ENCODE results near the gene EIF5AL1.
A peak's percentile ranks its signal among the peaks of the same experiment; 100 is the strongest.
"Not testable (repeated sequence)": the region's sequence is repeated elsewhere in the genome, so short reads cannot be mapped to it uniquely, and the experiment has no call there.

EIF5AL1 gene

DNA sequence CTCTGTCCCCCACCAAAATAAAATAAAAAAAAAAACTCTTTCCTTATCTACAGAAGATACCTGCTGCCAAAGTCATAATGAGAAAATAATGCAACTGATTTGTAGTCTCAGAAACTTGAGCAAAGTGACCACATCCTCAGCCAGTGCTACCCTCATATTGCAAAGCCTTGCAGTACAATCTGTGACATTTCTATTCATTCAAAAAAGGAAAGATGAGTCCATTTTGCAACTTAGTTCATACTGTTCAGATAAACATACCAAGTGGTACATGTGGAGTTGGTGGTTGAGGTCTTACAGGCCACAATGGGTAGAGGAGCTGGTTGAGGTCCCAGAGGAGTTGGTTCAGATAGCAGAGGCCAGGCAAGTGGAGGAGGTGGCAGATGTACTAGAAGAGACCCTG, 6.5 kb upstream of the EIF5AL1 start:
- H3K4me3 ChIP-seq (ENCODE audit: low read length): no peak overlapping the region
- no peak for DNase-seq (ENCODE audit: low read depth, low spot score)

DNA sequence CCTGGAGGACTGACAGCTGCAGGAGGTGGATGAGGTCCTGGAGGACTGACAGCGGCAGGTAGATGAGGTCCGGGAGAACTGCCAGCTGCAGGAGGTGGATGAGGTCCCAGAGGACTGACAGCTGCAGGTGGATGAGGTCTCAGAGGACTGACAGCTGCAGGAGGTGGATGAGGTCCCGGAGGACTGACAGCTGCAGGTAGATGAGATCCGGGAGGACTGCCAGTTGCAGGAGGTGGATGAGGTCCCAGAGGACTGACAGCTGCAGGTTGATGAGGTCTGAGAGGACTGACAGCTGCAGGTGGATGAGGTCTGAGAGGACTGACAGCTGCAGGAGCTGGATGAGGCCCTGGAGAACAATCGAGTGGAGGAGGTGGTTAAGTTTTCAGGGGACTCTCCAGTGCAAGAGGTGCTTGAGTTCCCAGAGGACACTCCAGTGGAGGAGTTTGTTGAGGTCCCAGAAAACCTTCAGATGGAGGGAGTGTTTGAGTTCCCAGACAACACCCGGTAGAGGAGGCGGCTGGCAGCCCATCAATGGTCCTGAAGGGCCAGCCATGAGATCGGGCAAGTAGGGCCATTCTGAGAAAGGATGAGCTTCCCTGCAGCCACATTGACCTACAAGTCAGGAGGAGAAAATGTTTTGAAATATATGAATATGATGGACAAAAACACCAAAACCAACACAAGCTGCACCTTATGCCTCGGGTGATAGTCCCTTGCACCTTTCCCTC, 4.7 kb upstream of the EIF5AL1 start:
- DNase-seq (ENCODE audit: low read depth, low spot score): no peak
- H3K4me3 ChIP-seq (ENCODE audit: low read length): no peak overlapping the region

DNA sequence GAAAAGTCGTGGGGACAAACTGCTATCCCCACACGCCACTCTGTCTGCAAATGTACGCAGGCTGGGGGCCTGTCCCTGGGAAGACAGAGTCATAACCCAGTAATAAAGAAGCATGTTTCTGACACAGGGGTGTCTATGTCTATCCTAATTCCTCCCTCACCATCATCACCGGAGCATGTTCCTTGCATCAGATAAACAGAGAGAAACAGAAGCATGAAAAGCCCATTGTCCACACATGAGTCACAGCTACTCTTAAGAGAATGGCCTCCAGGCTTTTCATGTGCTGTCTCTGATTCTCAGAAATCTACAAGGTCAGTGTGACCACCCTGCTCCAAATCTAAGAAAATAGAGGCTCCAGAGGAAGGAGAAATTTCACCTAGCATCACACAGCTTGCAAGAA, 4.1 kb upstream of the EIF5AL1 start:
- DNase-seq (ENCODE audit: low read depth, low spot score); H3K4me3 ChIP-seq (ENCODE audit: low read length): not testable (repeated sequence)

DNA sequence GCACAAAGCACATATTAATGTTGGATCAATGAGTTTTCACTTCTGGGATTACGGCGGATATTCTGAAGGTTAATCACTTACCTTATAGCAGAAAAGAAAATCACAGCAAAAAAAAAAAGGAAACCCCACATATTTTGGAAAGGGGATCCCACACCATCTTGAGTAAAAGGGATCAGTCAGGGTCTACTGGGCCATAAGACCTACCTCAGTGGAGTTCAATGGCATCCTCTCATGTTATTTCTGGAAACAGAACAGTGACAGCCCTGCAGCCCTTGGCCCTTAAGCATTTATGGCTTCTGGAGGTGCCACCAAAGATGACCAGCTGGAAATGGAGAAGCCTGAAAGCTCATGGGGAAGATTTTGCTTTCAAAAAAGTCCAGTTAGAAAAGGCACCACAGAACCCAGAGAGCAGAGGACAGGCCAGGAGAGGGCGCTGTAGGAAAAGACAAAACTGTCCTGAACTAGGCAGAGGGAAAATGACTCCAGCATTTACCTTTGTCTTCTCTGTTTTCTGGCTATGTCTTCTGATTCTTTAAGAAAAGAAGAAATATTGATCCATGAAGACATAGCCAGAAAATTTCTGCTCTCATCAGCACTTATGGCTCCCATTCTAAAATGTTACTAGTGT, 2.9 kb upstream of the EIF5AL1 start:
- DNase-seq (ENCODE audit: low read depth, low spot score); H3K4me3 ChIP-seq (ENCODE audit: low read length): not testable (repeated sequence)

DNA sequence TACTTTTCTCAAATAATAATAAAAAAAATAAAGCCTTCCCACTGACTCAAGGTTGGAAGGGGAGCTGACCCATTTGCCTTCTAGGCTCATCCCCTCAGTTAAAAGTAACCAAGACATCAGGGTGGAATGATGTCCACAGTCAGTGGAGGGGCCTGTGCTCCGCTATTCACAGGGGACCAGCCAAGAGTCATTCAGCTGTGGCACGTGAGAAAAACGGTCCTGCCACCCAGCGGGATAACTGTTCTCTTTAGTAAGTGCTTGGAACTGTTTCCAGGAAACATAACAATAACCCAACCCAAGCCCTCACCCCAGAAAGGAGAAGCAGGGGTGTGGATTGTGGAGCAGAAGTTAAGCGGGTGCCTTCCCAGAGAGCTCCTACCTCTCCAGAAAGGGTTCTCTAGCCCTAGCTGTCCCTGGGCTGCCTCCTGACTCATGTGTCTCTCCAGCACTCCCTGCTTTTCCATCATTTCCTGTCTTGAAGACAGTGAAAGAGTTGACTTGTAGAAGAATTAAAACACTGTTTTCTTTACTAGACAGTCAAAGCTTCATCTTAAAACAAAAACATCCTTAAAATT, 2.3 kb upstream of the EIF5AL1 start:
- not testable (repeated sequence) for DNase-seq (ENCODE audit: low read depth, low spot score); H3K4me3 ChIP-seq (ENCODE audit: low read length)

DNA sequence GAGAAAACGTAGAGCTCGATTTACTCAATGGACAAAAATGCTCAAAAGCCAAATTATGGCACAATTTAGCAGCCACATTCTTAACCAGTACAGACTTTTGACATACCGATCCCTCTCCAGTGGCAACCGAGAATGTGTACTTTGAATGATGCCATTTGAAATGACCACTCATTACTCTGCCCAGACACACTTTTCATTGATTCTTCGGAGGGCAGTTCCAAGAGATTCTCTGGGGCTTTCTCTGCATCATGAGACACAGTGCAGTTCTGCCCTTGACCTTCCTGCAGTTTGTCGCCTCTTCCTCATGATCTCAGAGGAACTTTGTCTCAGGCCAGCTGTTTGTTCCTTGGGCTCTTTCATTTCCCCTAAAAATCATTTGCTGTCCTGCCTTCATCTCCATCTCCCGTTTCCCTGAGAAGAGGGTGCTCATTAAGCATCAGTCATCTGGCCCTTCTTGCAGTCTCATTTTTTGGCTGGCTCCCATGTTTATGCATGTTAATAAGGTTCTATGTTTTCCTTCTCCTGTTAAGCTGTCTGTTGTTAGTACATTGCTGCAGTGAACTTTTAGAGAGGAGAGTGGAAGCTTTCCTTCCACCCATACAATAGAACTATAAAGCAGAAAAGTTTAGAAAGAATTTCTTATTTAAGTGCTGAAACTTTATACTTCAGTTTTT, 4.3 kb downstream of the EIF5AL1 start:
- DNase-seq (ENCODE audit: low read depth, low spot score); H3K4me3 ChIP-seq (ENCODE audit: low read length): not testable (repeated sequence)

DNA sequence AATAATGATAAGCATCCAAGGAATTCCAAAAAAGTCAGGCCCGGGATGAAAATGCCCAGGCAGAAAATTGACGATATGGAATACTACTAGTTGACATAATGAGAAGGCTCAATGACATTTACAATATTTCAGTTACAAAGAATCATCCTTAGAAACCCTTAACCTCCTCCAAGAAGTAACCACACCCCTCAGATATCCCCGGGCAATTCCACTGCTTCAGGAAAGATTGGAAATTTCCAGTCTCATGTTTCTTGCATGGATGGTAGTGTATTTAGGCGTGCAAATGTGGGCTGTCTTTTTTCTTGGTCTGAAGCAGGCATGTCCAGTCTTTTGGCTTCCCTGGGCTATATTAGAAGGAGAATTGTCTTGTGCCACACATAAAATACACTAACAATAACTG, 5.2 kb downstream of the EIF5AL1 start:
- DNase-seq (ENCODE audit: low read depth, low spot score); H3K4me3 ChIP-seq (ENCODE audit: low read length): not testable (repeated sequence)

DNA sequence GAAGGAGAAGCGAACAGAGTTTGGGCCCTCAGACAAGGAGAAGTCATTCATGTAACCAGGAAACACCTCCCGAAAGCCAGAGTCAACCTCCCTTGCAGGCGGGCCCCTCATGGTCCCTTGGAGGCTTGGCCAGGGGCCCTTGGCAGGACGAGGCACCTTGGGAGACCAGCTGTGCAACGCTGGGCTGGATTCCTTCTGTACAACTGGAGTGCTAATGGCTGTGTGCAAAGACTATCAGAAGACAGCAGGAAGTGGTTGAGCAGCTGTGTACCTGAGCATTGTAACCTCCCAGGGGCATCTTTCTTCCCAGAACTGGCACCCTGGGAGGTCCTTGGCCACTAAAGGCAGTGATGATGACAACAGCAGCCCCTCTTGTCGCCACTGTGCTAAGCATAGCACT, 9.4 kb downstream of the EIF5AL1 start:
- DNase-seq (ENCODE audit: low read depth, low spot score): peak; percentile 19
- not testable (repeated sequence) for H3K4me3 ChIP-seq (ENCODE audit: low read length)

DNA sequence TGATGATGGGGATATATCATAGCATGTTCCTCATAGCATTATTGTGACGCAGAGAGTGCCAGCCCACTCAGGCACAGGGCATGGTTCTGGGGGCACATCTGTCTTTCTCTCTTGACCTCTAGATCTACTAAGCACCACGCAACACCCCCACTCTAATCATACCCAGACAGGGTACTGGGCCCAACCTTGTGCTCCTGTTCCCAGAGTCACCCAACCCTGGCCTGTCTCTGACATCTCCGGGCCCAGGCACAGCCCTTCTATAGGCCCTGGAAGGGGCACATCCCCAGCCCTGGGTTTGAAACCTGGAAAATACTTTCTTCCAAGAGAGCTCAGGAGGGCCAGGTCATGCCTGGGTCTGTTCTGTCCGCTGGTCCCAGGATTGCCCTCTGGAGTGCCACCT, 10.1 kb downstream of the EIF5AL1 start:
- DNase-seq (ENCODE audit: low read depth, low spot score); H3K4me3 ChIP-seq (ENCODE audit: low read length): not testable (repeated sequence)

DNA sequence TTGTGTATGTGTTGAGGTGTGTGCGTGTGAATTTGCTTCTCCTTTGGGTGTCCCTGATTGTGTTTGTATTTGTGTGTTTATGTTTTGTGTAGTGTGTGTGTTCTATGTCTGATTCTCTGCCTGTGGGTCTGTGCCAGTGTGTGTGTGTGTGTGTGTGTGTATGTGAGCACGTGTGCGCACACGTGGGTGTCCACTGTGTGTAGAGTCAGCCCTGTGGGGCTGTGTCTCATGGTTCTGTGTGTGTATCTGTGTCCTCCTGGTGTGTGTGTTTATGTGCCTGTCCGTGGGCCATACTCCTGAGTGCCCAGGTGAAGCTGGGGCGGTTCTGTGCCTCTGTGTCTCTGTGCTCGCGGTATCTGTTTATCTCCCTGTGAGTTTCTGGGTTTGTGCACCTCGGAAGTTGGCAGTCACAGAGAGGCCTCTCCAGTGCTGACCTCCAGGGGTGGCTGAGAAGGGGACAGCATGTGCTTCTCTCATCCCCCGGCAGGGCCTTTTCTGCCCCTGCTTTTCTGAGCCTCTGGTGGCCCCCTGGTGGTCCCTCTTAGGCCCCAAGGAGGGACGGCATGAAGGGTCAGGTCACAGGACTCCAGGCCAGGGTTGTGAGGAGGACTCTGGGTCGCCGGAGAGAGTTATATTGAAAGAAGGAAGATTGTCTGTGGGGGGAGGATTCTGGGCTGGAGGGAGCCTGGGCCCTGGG, 11.0 kb downstream of the EIF5AL1 start:
- not testable (repeated sequence) for DNase-seq (ENCODE audit: low read depth, low spot score); H3K4me3 ChIP-seq (ENCODE audit: low read length)

DNA sequence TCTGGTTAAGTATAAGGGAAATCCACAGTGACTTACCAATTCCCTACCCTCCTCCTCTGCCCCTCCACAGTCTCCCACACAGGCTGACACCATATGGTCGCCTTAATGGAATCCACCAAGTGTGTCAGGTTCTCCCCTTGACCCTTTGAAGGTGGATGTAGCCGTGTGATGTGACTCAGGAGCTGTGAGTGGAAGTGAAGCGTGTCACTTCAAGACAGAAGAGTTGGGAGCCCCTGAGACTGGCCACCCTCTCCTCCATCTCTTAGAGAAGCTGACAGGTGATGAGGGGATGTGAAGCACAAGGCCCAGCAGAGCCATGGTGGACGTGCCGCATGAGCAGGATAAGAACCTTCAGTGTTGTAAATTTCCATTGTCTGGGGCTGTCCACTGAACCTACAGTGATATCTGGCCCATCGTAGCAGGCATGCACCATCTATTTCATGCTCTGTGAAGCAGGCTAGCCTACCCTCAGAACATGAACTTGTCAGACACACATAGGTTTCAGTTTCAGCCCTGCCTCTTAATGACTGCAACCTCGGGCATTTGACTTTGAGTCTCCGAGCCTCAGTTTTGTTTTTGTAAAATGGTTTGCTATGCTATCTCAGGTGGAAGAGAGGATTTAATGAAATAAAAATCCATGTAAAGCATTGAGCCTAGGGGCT, 12.8 kb downstream of the EIF5AL1 start:
- not testable (repeated sequence) for DNase-seq (ENCODE audit: low read depth, low spot score)

DNA sequence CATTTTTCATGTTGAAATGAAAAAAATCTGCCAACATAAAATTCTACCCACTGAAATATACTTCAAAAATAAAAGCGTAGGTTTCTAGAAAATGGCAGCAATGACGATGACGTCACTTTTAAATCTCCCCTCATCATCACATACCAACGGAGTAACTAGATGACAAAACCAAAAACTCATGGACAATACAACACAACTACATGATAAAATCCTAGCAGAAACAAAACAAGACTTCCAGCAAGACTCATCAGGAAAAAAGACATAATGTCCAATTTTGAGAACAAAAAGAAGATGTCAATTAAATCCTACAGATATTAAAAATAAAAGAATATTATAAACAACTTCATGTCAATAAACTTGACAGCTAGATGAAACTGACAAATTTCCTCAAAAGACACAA, 15.9 kb downstream of the EIF5AL1 start:
- not testable (repeated sequence) for DNase-seq (ENCODE audit: low read depth, low spot score); H3K4me3 ChIP-seq (ENCODE audit: low read length)

More for the DNA sequence above, 12.8 kb downstream of the EIF5AL1 start:
- not testable (repeated sequence) for H3K4me3 ChIP-seq (ENCODE audit: low read length)

DNA sequence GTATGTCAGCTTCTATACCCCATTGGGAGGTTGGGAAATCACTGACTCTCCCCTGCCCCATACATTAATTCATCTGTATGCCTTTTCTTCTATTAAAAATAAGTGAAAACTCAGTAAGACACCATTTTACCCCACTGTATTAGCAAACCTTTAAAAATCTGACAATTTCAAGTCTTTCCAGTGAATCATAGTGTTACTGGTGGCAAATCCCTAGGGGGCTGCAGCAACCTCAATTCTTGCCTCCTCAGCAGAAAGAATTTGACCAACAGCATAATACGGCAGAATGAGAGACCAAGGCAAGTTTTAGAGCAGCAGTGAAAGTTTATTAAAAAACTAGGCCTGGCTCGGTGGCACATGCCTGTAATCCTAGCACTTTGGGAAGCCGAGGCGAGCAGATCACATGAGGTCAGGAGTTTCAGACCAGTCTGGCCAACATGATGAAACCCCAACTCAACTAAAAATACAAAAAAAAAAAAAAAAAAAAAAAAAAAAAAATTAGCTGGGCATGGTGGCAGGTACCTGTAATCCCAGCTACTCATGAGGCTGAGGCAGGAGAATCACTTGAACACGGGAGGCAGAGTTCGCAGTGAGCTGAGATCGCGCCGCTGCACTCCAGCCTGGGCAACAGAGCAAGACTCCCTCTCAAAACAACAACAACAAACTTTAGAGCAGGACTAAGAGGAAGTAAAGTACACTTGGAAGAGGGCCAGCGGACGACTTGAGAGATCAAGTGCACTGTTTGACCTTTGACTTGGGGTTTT, 21.0 kb downstream of the EIF5AL1 start:
- DNase-seq (ENCODE audit: low read depth, low spot score); H3K4me3 ChIP-seq (ENCODE audit: low read length): not testable (repeated sequence)

DNA sequence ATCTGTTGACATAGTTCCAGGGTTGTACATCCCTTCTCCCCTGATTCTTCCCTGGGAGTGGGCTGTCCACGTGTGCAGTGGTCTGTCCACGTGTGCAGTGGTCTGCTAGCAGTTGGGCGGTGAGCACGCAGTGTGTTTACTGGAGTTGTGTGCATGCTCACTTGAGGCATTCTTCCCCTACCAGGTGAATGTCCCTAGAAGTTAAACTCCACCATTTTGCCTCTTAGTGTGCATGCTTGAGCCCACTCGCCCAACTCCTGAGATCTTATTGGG, 21.5 kb downstream of the EIF5AL1 start:
- not testable (repeated sequence) for DNase-seq (ENCODE audit: low read depth, low spot score); H3K4me3 ChIP-seq (ENCODE audit: low read length)

DNA sequence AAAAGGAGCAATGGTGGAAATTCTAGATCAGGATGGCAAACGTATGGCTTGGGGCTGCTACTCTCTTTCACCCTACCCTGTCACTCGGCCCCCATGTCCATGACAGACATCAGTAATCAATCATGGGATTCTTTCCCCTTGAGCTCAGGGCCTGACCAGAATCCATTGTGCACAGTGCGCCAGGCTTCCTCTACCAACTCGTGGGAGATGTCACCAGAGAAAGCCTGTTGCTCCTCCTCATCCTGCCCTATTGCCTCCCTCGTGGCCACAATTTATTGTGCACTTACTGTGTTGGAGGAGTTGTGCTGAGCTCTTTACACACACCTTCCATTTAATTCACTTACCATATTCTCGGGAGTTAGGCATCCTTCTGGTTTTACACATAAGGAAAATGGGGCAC, 26.0 kb downstream of the EIF5AL1 start:
- not testable (repeated sequence) for H3K4me3 ChIP-seq (ENCODE audit: low read length); DNase-seq (ENCODE audit: low read depth, low spot score)

DNA sequence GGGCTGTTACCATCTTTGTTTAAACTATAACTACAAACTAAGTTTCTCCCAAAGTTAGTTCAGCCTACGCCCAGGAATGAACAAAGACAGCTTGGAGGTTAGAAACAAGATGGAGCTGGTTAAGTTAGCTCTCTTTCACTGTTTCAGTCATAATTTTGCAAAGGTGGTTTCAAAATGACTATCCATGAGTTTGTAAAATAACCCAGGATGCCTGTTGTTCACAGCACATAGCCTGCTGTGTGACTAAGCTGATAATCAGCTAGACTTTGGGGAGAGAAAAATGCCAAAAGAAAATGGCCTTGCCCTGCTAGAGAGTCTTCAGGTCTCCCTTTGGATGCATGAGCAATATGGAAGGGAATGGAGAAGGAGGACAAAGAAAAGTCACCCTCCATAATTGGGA, 28.6 kb downstream of the EIF5AL1 start:
- not testable (repeated sequence) for H3K4me3 ChIP-seq (ENCODE audit: low read length); DNase-seq (ENCODE audit: low read depth, low spot score)

DNA sequence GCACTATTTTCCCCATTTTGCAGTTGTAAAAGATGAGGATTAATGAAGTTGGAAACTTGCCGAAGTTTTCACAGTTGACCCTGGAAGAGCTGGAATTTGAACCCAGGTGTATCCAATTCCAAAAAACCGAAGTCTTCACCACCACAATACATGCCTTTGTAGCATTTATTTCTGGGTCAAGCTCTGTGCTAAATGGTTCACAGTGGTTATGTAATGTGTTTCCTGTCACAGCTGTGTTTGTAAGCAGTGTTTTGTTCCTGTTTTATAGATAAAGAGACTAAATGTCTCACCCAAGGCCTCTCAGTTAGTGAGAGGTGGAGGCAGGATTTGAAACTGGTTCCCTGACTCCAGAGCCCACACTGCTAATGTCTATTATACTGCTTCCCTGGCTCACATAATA, 30.3 kb downstream of the EIF5AL1 start:
- no peak overlapping the region for H3K4me3 ChIP-seq (ENCODE audit: low read length)
- no peak for DNase-seq (ENCODE audit: low read depth, low spot score)

DNA sequence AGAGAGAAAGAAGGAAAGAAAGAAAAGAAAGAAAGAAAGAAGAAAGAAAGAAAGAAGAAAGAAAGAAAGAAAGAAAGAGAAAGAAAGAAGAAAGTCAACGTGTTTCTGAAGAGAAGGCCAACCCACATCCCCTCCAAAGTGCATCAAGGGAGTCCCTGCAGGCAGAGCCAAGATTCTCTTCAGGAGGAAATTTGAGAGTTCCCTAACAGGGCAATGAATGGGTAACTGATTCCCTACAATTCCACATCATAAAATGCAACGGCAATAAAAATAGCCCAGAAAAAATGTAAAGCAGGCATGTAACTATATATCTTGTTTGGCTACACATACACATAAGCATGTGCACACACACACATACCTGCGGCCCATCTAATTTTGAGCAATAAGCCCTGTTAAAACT, 32.1 kb downstream of the EIF5AL1 start:
- not testable (repeated sequence) for DNase-seq (ENCODE audit: low read depth, low spot score); H3K4me3 ChIP-seq (ENCODE audit: low read length)

Data from Jurkat, Clone E6-1 (cell line).